VCaP (cell line): ENCODE measurements around the gene NCKAP1.
"Not testable (repeated sequence)": the region's sequence is repeated elsewhere in the genome, so short reads cannot be mapped to it uniquely, and the experiment has no call there.

Experiments used
- H3K27ac ChIP-seq: fragments of 450-650 bp; 2 replicates; pipeline ENCODE4 v1.5.1; 2017
- CTCF ChIP-seq: fragments of 450-650 bp; conservative IDR thresholded peaks from 2 replicates; pipeline ENCODE4 v1.5.1; 2017; ENCODE audit warnings: mild to moderate bottlenecking, moderate library complexity

Gene NCKAP1

GRCh38 chr2:182968493-182968892, 69.8 kb downstream of the NCKAP1 start:
- TF ChIP-seq CTCF, result no peak
- no peak overlapping the region for H3K27ac ChIP-seq

- not testable (repeated sequence) for H3K27ac ChIP-seq
Observed at GRCh38 chr2:182966356-182966755, 71.9 kb downstream of the NCKAP1 start.

- no peak for TF ChIP-seq CTCF
- no peak overlapping the region for H3K27ac ChIP-seq
Observed at GRCh38 chr2:182962641-182963040, 75.6 kb downstream of the NCKAP1 start.

GRCh38 chr2:182960869-182961268, 77.4 kb downstream of the NCKAP1 start:
- H3K27ac ChIP-seq, result not testable (repeated sequence)

- H3K27ac ChIP-seq, result no peak overlapping the region
- TF ChIP-seq CTCF, result no peak
Observed at GRCh38 chr2:182954789-182955188, 83.5 kb downstream of the NCKAP1 start.

GRCh38 chr2:182952741-182953450, 85.4 kb downstream of the NCKAP1 start:
- no peak for TF ChIP-seq CTCF
- H3K27ac ChIP-seq, result no peak overlapping the region

GRCh38 chr2:182951948-182952663, 86.2 kb downstream of the NCKAP1 start:
- no peak for TF ChIP-seq CTCF
- H3K27ac ChIP-seq, result no peak overlapping the region

- TF ChIP-seq CTCF, result no peak
- H3K27ac ChIP-seq, result no peak overlapping the region
Observed at GRCh38 chr2:182950546-182950945, 87.7 kb downstream of the NCKAP1 start.
